ENCODE data around the gene CEND1. TPM values are rescaled to one million over a fixed set of nuclear protein-coding genes. Genes with fewer than 3 reads are reported as not detected.

Gene CEND1
- total and polyA plus RNA-seq, 2 of the 4 experiments (the other 2 are of a cell fraction) = 0.90 to 4.0 TPM

DNA sequence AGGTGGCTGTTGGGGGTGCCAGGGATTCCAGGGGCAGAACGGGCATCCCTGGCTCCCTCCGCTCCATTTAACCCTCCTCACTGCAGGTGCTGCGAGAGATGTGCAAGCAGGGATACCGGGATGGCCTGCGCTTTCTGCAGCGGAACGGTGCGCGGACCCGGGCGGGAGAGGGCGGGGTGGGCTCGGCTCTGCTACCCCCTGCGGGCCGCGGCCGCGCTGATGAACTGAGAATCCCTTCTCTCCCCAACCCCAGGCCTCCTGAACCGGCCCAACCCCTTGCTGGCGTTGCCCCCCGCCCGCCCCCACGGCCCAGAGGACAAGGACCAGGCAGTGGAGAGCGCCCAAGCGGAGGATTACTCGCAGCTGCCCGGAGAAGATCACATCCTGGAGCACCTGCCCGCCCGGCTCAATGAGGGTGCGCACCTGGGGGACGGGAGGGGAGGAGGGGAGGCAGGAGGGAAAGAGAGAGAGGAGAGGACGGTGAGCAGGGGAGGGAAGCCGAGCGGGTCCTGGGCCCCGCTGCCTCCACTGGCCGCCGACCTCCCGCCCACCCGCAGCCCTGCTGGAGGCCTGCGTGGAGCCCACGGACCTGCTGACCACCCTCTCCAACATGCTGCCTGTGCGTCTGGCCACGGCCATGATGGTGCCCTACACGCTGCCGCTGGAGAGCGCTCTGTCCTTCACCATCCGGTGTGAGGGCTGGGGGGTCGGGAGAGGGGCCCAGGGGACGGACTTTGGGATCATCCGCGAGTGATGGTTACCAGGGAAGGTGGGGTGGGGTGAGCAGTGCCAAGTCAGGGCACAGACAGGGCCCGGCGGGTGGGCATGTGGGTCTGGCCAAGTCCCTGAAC, 33.8 kb upstream of the CEND1 start:
- no peak for DNase-seq
- Histone ChIP-seq H4K91ac (ENCODE audit: insufficient read depth, low read depth, low read length) (no peak overlapping the region), H3K4ac (ENCODE audit: low read depth, low read length) (no peak overlapping the region), H3K27ac (ENCODE audit: insufficient read depth, low read length) (no peak overlapping the region), H3K4me3 (ENCODE audit: insufficient read depth, low read depth, low read length) (no peak overlapping the region), H3K4me1 (ENCODE audit: control insufficient read depth, insufficient read depth, low read length) (peaks cover 19% of the 10 kb centered on the region), H3K36me3 (ENCODE audit: control insufficient read depth, insufficient read depth, low read length) (peaks cover 30% of the 10 kb centered on the region), H2BK15ac (ENCODE audit: low read depth, low read length) (no peak overlapping the region), H2BK20ac (ENCODE audit: low read depth, low read length) (no peak overlapping the region), H2AK9ac (replicated peaks; ENCODE audit: low read depth, low read length, poor library complexity) (no peak overlapping the region), H2BK5ac (ENCODE audit: low read depth, low read length, poor library complexity, severe bottlenecking) (no peak overlapping the region), H4K8ac (ENCODE audit: low read depth in 2 of 2, low read length in 2 of 2) (no peak overlapping the region), H3K56ac (ENCODE audit: extremely low read depth, insufficient read depth, low read length) (no peak overlapping the region), H3K23ac (ENCODE audit: low read depth, low read length) (no peak overlapping the region), H3K14ac (replicated peaks; ENCODE audit: low read depth, low read length) (no peak overlapping the region), H3K9me3 (ENCODE audit: control insufficient read depth, insufficient read depth, low read length) (no peaks in the 10 kb centered on the region), H2AFZ (replicated peaks; ENCODE audit: low read length, poor library complexity) (no peak overlapping the region), H3K9me1 (ENCODE audit: insufficient read depth, low read length) (peaks cover 13% of the 10 kb centered on the region), H3K9ac (ENCODE audit: low read depth, low read length) (no peak overlapping the region), H3K79me1 (ENCODE audit: low read depth in 1 of 2, low read length in 2 of 2) (peaks cover 19 to 29% of the 10 kb centered on the region in 2 experiments), H3K27me3 (ENCODE audit: control insufficient read depth, insufficient read depth, low read length) (peaks cover 6% of the 10 kb centered on the region; the same call in 1 of the 2 replicates), H2AK5ac (ENCODE audit: low read depth, low read length) (no peak overlapping the region), H4K20me1 (ENCODE audit: insufficient read depth, low read length) (peaks cover 37% of the 10 kb centered on the region), H3K4me2 (ENCODE audit: low read depth, low read length) (no peak overlapping the region), H4K5ac (ENCODE audit: low read depth, low read length) (no peak overlapping the region), H3K18ac (ENCODE audit: low read depth, low read length) (no peak overlapping the region), H2BK120ac (ENCODE audit: low read depth, low read length) (no peak overlapping the region)
- intact Hi-C loops (cut with micrococcal nuclease) = no loop called here
- POLR2A ChIA-PET (ENCODE audit: unreplicated experiment) = no interaction called here
- in situ Hi-C loops (cut with MboI; ENCODE audit: low sequenced_read_pairs) = no loop called here
- CTCF ChIA-PET = no interaction called here
- WGBS, 2 experiments (ENCODE audit: extremely low coverage in 2 of 2, insufficient read length in 1 of 2) = 86% methylated on average over 32 of the region's 53 CpGs; no CpG with 5 or more reads in 1 of the 2 experiments
- BruUV-seq (replicated peaks) = no TSS peak
- ATAC-seq (ENCODE audit: low read depth) = no peak
- dilution Hi-C loops (cut with HindIII; ENCODE audit: low sequenced_read_pairs, unreplicated experiment) = no loop called here
- TF ChIP-seq SMC3 (IDR thresholded peaks at IDR 0.05; ENCODE audit: low read depth, low read length) = no peak
- TF ChIP-seq BHLHE40 (IDR thresholded peaks at IDR 0.05; ENCODE audit: low read depth, low read length) = no peak
- TF ChIP-seq, protein P1, sequence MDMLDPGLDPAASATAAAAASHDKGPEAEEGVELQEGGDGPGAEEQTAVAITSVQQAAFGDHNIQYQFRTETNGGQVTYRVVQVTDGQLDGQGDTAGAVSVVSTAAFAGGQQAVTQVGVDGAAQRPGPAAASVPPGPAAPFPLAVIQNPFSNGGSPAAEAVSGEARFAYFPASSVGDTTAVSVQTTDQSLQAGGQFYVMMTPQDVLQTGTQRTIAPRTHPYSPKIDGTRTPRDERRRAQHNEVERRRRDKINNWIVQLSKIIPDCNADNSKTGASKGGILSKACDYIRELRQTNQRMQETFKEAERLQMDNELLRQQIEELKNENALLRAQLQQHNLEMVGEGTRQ (IDR thresholded peaks at IDR 0.05; ENCODE audit: low read depth, low read length) = no peak
- TF ChIP-seq, protein P2, sequence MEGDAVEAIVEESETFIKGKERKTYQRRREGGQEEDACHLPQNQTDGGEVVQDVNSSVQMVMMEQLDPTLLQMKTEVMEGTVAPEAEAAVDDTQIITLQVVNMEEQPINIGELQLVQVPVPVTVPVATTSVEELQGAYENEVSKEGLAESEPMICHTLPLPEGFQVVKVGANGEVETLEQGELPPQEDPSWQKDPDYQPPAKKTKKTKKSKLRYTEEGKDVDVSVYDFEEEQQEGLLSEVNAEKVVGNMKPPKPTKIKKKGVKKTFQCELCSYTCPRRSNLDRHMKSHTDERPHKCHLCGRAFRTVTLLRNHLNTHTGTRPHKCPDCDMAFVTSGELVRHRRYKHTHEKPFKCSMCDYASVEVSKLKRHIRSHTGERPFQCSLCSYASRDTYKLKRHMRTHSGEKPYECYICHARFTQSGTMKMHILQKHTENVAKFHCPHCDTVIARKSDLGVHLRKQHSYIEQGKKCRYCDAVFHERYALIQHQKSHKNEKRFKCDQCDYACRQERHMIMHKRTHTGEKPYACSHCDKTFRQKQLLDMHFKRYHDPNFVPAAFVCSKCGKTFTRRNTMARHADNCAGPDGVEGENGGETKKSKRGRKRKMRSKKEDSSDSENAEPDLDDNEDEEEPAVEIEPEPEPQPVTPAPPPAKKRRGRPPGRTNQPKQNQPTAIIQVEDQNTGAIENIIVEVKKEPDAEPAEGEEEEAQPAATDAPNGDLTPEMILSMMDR (conservative IDR thresholded peaks at IDR 0.05; ENCODE audit: low read depth, low read length) = no peak
- no peak for TF ChIP-seq RCOR1 (IDR thresholded peaks at IDR 0.05; ENCODE audit: insufficient replicate concordance, low read length)
- no peak for TF ChIP-seq FOS (IDR thresholded peaks at IDR 0.05; ENCODE audit: low read depth, low read length)
- TF ChIP-seq POLR2A (IDR thresholded peaks at IDR 0.05; ENCODE audit: low read depth, low read length) = no peak
- TF ChIP-seq, protein P3, sequence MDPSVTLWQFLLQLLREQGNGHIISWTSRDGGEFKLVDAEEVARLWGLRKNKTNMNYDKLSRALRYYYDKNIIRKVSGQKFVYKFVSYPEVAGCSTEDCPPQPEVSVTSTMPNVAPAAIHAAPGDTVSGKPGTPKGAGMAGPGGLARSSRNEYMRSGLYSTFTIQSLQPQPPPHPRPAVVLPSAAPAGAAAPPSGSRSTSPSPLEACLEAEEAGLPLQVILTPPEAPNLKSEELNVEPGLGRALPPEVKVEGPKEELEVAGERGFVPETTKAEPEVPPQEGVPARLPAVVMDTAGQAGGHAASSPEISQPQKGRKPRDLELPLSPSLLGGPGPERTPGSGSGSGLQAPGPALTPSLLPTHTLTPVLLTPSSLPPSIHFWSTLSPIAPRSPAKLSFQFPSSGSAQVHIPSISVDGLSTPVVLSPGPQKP (IDR thresholded peaks at IDR 0.05; ENCODE audit: borderline replicate concordance, low read depth, low read length) = no peak
- no peak for TF ChIP-seq MAZ (IDR thresholded peaks at IDR 0.05; ENCODE audit: borderline replicate concordance, low read depth, low read length)
- no peak for TF ChIP-seq NFE2L2 (IDR thresholded peaks at IDR 0.05; ENCODE audit: low read depth, low read length)
- TF ChIP-seq MXI1 (IDR thresholded peaks at IDR 0.05; ENCODE audit: borderline replicate concordance, low read depth, low read length) = no peak
- TF ChIP-seq CEBPB (IDR thresholded peaks at IDR 0.05; ENCODE audit: low read depth, low read length) = no peak
- TF ChIP-seq MAFK (IDR thresholded peaks at IDR 0.05; ENCODE audit: low read depth, low read length) = no peak
- no peak for TF ChIP-seq CHD1 (IDR thresholded peaks at IDR 0.05; ENCODE audit: low read depth, low read length)
- no peak for TF ChIP-seq RAD21 (IDR thresholded peaks at IDR 0.05; ENCODE audit: low read length)

All from IMR-90 (cell line).